ENCODE results near the gene GLYATL2. TPM values are rescaled to one million over a fixed set of nuclear protein-coding genes. Genes with fewer than 3 reads are reported as not detected.

The GLYATL2 gene, protein sequence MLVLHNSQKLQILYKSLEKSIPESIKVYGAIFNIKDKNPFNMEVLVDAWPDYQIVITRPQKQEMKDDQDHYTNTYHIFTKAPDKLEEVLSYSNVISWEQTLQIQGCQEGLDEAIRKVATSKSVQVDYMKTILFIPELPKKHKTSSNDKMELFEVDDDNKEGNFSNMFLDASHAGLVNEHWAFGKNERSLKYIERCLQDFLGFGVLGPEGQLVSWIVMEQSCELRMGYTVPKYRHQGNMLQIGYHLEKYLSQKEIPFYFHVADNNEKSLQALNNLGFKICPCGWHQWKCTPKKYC
- total RNA-seq (ENCODE audit: unreplicated experiment) = 0.62 TPM
- long read RNA-seq, partial matches to known transcripts = 0 of 1 reads
- long read RNA-seq, other reads (novel, unspliced or antisense) = 1 of 1 reads

DNA sequence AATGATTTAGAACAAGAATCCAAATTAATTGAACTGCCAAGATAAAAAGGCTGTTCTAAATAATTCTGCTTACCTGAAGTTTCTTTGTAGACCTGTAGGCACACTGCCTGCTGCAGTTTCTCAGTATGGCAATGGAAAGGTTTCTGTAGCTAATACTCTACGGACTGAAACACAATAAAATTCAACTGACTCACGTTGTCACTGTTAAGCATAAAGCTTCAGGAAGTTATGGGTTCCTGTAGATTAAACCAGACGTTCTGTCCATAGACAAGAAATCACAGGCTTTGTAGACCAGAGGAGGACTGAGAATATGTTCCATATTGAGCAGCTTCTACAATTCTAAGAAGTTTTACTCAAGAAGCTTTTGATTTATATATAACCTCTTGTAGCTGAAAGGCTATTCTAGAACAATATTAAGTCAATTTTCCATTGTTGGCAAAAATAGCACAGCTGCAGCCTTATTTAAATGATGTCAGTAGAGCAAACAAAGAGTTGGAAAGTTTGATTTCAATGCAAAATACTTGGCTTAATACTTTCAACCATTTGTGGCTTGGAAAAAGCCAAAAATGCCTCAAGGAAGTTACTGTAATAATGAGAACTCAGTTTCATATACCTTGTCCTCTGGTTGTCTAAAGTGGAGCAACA, at the start of gene GLYATL2:
Gene GLYATL2 (minus strand): TSS at position 344 of the 645 bp plus-strand sequence. CDS start 5,092 bp downstream, outside the sequence.
- Mint-ChIP-seq H3K4me1 (ENCODE audit: unreplicated experiment) (no peaks in the 10 kb centered on the region), H3K27ac (ENCODE audit: unreplicated experiment) (no peak within 1 kb of the TSS), H3K27me3 (ENCODE audit: unreplicated experiment) (no peaks in the 10 kb centered on the region), H3K9me3 (ENCODE audit: unreplicated experiment) (no peaks in the 10 kb centered on the region), H3K4me3 (ENCODE audit: unreplicated experiment) (no peak within 1 kb of the TSS), H3K36me3 (ENCODE audit: low read depth, unreplicated experiment) (no peaks in the 10 kb centered on the region)
- no peak for DNase-seq (ENCODE audit: low spot score)
- TF ChIP-seq, protein P1, sequence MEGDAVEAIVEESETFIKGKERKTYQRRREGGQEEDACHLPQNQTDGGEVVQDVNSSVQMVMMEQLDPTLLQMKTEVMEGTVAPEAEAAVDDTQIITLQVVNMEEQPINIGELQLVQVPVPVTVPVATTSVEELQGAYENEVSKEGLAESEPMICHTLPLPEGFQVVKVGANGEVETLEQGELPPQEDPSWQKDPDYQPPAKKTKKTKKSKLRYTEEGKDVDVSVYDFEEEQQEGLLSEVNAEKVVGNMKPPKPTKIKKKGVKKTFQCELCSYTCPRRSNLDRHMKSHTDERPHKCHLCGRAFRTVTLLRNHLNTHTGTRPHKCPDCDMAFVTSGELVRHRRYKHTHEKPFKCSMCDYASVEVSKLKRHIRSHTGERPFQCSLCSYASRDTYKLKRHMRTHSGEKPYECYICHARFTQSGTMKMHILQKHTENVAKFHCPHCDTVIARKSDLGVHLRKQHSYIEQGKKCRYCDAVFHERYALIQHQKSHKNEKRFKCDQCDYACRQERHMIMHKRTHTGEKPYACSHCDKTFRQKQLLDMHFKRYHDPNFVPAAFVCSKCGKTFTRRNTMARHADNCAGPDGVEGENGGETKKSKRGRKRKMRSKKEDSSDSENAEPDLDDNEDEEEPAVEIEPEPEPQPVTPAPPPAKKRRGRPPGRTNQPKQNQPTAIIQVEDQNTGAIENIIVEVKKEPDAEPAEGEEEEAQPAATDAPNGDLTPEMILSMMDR (IDR thresholded peaks at IDR 0.05; ENCODE audit: unreplicated experiment) = no peak

DNA sequence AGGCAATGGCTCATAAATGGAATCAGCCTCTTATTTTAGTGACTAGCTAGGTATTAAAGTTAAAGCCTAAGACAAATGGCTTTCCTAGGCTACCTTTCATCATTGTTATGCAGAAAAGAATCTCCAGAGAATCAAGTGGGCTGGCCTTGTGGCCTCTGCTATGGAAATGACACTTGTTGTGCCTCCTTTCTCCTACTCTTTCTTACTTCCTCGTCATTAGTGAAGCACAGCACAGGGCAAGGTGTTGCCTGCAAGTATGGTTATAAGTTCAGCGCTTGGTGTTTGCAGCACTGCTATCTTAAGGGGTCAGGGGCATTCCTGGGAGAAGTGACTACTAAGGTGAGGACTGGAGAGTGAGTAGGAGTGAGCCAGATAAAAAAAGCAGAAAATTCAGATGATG, 49.4 kb upstream of the GLYATL2 start:
- H3K4me3 Mint-ChIP-seq (ENCODE audit: unreplicated experiment) = no peak overlapping the region
- H3K36me3 Mint-ChIP-seq (ENCODE audit: low read depth, unreplicated experiment) = no peaks in the 10 kb centered on the region
- H3K27me3 Mint-ChIP-seq (ENCODE audit: unreplicated experiment) = peaks cover 2% of the 10 kb centered on the region
- no peak overlapping the region for H3K27ac Mint-ChIP-seq (ENCODE audit: unreplicated experiment)
- peaks cover 8% of the 10 kb centered on the region for H3K4me1 Mint-ChIP-seq (ENCODE audit: unreplicated experiment)
- DNase-seq (ENCODE audit: low spot score) = no peak
- no peaks in the 10 kb centered on the region for H3K9me3 Mint-ChIP-seq (ENCODE audit: unreplicated experiment)
- TF ChIP-seq, protein P1 (IDR thresholded peaks at IDR 0.05; ENCODE audit: unreplicated experiment) = no peak

DNA sequence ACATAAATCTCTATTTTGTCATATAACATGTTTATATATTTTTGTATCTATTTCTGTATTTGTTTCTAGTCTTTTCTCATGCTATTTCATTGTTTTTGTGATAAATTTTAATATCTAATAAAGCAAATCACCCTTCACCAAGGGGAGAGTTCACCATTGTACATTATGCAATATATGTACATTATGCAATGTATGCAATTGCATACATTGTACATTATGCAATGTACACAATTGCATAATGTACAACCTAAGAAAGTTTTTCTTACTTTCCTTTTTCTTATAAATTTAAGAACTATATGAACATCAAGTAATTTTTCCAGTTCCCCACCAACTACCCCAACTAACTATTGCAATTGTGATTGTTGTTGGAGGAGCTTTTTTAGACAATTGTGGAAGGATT, 44.1 kb upstream of the GLYATL2 start:
- TF ChIP-seq, protein P1 (IDR thresholded peaks at IDR 0.05; ENCODE audit: unreplicated experiment) = no peak
- no peaks in the 10 kb centered on the region for H3K9me3 Mint-ChIP-seq (ENCODE audit: unreplicated experiment)
- H3K4me1 Mint-ChIP-seq (ENCODE audit: unreplicated experiment) = no peaks in the 10 kb centered on the region
- H3K4me3 Mint-ChIP-seq (ENCODE audit: unreplicated experiment) = no peak overlapping the region
- H3K36me3 Mint-ChIP-seq (ENCODE audit: low read depth, unreplicated experiment) = peaks cover 12% of the 10 kb centered on the region
- no peak for DNase-seq (ENCODE audit: low spot score)
- H3K27me3 Mint-ChIP-seq (ENCODE audit: unreplicated experiment) = peaks cover 1% of the 10 kb centered on the region
- H3K27ac Mint-ChIP-seq (ENCODE audit: unreplicated experiment) = no peak overlapping the region

DNA sequence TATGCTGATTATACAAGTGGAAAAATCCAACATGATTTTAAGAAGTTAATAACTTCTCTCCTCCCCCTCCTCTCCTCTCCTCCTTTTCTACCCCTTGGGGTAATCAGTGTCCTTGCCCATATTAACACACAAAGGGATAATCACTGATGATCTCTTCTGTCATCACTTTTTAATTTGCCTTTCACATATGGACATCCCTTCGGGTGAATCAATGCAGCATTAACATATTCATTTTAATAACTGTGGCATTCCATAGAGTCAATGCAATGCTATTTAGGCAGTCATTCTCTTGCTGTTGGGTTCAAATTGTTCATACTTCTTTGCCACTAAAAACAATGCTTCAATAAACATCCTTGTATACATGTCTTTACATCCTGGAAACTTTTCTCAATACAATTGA, 42.9 kb upstream of the GLYATL2 start:
- Mint-ChIP-seq H3K27ac (ENCODE audit: unreplicated experiment) (no peak overlapping the region), H3K4me1 (ENCODE audit: unreplicated experiment) (no peaks in the 10 kb centered on the region), H3K36me3 (ENCODE audit: low read depth, unreplicated experiment) (peaks cover 18% of the 10 kb centered on the region), H3K4me3 (ENCODE audit: unreplicated experiment) (no peak overlapping the region), H3K27me3 (ENCODE audit: unreplicated experiment) (peaks cover 1% of the 10 kb centered on the region), H3K9me3 (ENCODE audit: unreplicated experiment) (no peaks in the 10 kb centered on the region)
- DNase-seq (ENCODE audit: low spot score) = no peak
- TF ChIP-seq, protein P1 (IDR thresholded peaks at IDR 0.05; ENCODE audit: unreplicated experiment) = no peak

DNA sequence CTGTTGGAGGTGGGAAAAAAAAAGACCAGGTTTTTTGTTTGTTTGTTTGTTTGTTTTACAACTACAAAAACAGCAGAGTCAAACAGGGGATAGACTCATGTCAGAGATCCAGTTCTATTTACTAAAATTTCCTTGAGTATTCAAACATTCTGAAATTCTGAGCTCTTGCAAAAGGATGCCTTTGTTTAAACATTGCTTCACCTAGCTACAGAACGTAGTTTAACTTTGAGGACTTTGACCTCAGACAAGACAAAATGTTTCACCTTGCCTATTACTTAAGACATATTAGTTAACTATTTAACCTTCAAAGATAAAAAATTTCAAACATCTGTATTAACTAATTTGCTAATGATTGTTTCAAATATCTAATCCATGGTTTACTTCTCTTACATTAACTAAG, 36.1 kb upstream of the GLYATL2 start:
- no peak for DNase-seq (ENCODE audit: low spot score)
- Mint-ChIP-seq H3K4me3 (ENCODE audit: unreplicated experiment) (no peak overlapping the region), H3K4me1 (ENCODE audit: unreplicated experiment) (no peaks in the 10 kb centered on the region), H3K27me3 (ENCODE audit: unreplicated experiment) (peaks cover 3% of the 10 kb centered on the region), H3K36me3 (ENCODE audit: low read depth, unreplicated experiment) (peaks cover 37% of the 10 kb centered on the region), H3K27ac (ENCODE audit: unreplicated experiment) (no peak overlapping the region), H3K9me3 (ENCODE audit: unreplicated experiment) (peaks cover 28% of the 10 kb centered on the region)
- TF ChIP-seq, protein P1 (IDR thresholded peaks at IDR 0.05; ENCODE audit: unreplicated experiment) = no peak
